CD4-positive, CD25-positive, alpha-beta regulatory T cell (primary cell): ENCODE data around the gene F8. TPM values are rescaled to one million over a fixed set of nuclear protein-coding genes. Genes with fewer than 3 reads are reported as not detected.
A peak's percentile ranks its signal among the peaks of the same experiment; 100 is the strongest.

Experiments used
- ATAC-seq, 2 donors: fragments of 150-1000 bp; cut with Tn5 transposase; one replicate each; pipeline ENCODE4 v1.10.0; 2021; ENCODE audit warnings: low read depth in 2 of 2, moderate number of reproducible peaks in 2 of 2, moderate library complexity in 1 of 2
- DNase-seq, 3 donors: peaks; one replicate each; pipeline versions ENCODE4 v3.0.0 to v3.0.0-alpha.2; 2012 to 2022; ENCODE audit warnings: mixed read lengths in 1 of 3
- H3K27ac ChIP-seq: one replicate; pipeline ENCODE4 v1.7.0; 2013; ENCODE audit warnings: mild to moderate bottlenecking, low read length; ENCODE audit not compliant: insufficient read depth, poor library complexity, severe bottlenecking
- H3K27me3 ChIP-seq: one replicate; pipeline ENCODE4 v1.7.0; 2013; ENCODE audit warnings: low read length; ENCODE audit not compliant: control insufficient read depth, insufficient read depth
- H3K36me3 ChIP-seq: one replicate; pipeline ENCODE4 v1.7.0; 2013; ENCODE audit warnings: mild to moderate bottlenecking, low read length, moderate library complexity; ENCODE audit not compliant: control insufficient read depth, insufficient read depth
- H3K4me1 ChIP-seq: 2 replicates; pipeline ENCODE4 v1.7.0; 2013; ENCODE audit warnings: mild to moderate bottlenecking, low read length; ENCODE audit not compliant: insufficient read depth, control insufficient read depth, poor library complexity, severe bottlenecking
- H3K4me3 ChIP-seq: one replicate; pipeline ENCODE4 v1.7.0; 2013; ENCODE audit warnings: low read depth, mild to moderate bottlenecking, low read length, moderate library complexity
- H3K9me3 ChIP-seq, 2 experiments: 1 replicate in 1 of 2; 2 replicates in 1 of 2; pipeline ENCODE4 v1.7.0; 2013; ENCODE audit warnings: low read length in 2 of 2, mild to moderate bottlenecking in 1 of 2, moderate library complexity in 1 of 2; ENCODE audit not compliant: control insufficient read depth in 2 of 2
- H3K27ac Mint-ChIP-seq, 3 donors: one replicate each; pipeline ENCODE4 v1.8.0; 2020 to 2022; ENCODE audit warnings: mild to moderate bottlenecking in 3 of 3, mixed read lengths in 3 of 3, moderate library complexity in 2 of 3
- H3K27me3 Mint-ChIP-seq: one replicate; pipeline ENCODE4 v1.8.0; 2022; ENCODE audit warnings: mild to moderate bottlenecking, mixed read lengths
- H3K36me3 Mint-ChIP-seq: one replicate; pipeline ENCODE4 v1.8.0; 2020; ENCODE audit warnings: mixed read lengths
- H3K4me1 Mint-ChIP-seq, 4 donors: one replicate each; pipeline ENCODE4 v1.8.0; 2020 to 2022; ENCODE audit warnings: mixed read lengths in 4 of 4, mild to moderate bottlenecking in 1 of 4
- H3K4me3 Mint-ChIP-seq, 4 donors: one replicate each; pipeline ENCODE4 v1.8.0; 2020 to 2022; ENCODE audit warnings: mild to moderate bottlenecking in 4 of 4, mixed read lengths in 4 of 4, moderate library complexity in 3 of 4
- H3K9me3 Mint-ChIP-seq, 7 donors: one replicate each; pipeline ENCODE4 v1.8.0; 2020 to 2022; ENCODE audit warnings: mixed read lengths in 7 of 7, mild to moderate bottlenecking in 3 of 7, moderate library complexity in 2 of 7
- polyA plus RNA-seq, 4 donors: library from polyadenylated mRNA; unstranded; fragments of 300-500 nt; fragmentation: Illumina TruSeq; gene quantifications; one replicate each; pipeline ENCODE4 v1.2.3, GENCODE V29; 2021
- total RNA-seq: library from RNA; stranded (reverse); gene quantifications from one replicate; pipeline ENCODE4 v1.2.3, GENCODE V29; 2022

The F8 gene
- total and polyA plus RNA-seq, 5 donors from 2014 or later = 0.89 to 7.3 (median 4.3) TPM

- Histone ChIP-seq H3K9me3 (no peaks in the 10 kb centered on the region), H3K4me1 (no peaks in the 10 kb centered on the region), H3K36me3 (no peaks in the 10 kb centered on the region), H3K4me3 (no peak overlapping the region), H3K27me3 (no peaks in the 10 kb centered on the region), H3K27ac (no peak overlapping the region)
- Mint-ChIP-seq H3K36me3 (no peaks in the 10 kb centered on the region), H3K27me3 (no peaks in the 10 kb centered on the region), H3K4me1 (peaks cover 4 to 24% (median 11%) of the 10 kb centered on the region in 4 donors), H3K4me3 (no peak overlapping the region), H3K9me3 (no peaks in the 10 kb centered on the region), H3K27ac (no peak overlapping the region)
- ATAC-seq (no peak), DNase-seq (no peak)
Measured at GRCh38 chrX:154795016-154795415, 227.5 kb downstream of the F8 start.

GRCh38 chrX:154793084-154793795 is 229.3 kb downstream of the F8 start:
- Mint-ChIP-seq H3K4me1 (peaks cover 4 to 11% (median 5%) of the 10 kb centered on the region in 4 donors), H3K27ac (no peak overlapping the region), H3K27me3 (no peaks in the 10 kb centered on the region), H3K4me3 (peak overlapping the region in 2 of 4 donors; percentile 2 to 43), H3K9me3 (no peaks in the 10 kb centered on the region), H3K36me3 (no peaks in the 10 kb centered on the region)
- H3K4me1 ChIP-seq = no peaks in the 10 kb centered on the region
- H3K27me3 ChIP-seq = no peaks in the 10 kb centered on the region
- no peak overlapping the region for H3K4me3 ChIP-seq
- no peak overlapping the region for H3K27ac ChIP-seq
- no peaks in the 10 kb centered on the region for H3K36me3 ChIP-seq
- no peak for ATAC-seq
- DNase-seq = no peak
- H3K9me3 ChIP-seq = no peaks in the 10 kb centered on the region

GRCh38 chrX:154791939-154792338 is 230.6 kb downstream of the F8 start:
- Histone ChIP-seq H3K27ac (no peak overlapping the region), H3K27me3 (no peaks in the 10 kb centered on the region), H3K9me3 (no peaks in the 10 kb centered on the region), H3K4me3 (no peak overlapping the region), H3K4me1 (no peaks in the 10 kb centered on the region), H3K36me3 (no peaks in the 10 kb centered on the region)
- Mint-ChIP-seq H3K4me1 (peaks cover 3 to 11% (median 5%) of the 10 kb centered on the region in 4 donors), H3K27me3 (no peaks in the 10 kb centered on the region), H3K9me3 (no peaks in the 10 kb centered on the region), H3K36me3 (peaks cover 2% of the 10 kb centered on the region), H3K4me3 (no peak overlapping the region), H3K27ac (no peak overlapping the region)
- DNase-seq (no peak), ATAC-seq (no peak)

- Mint-ChIP-seq H3K4me3 (no peak overlapping the region), H3K27me3 (no peaks in the 10 kb centered on the region), H3K4me1 (peaks cover 3 to 11% (median 3%) of the 10 kb centered on the region in 4 donors), H3K36me3 (peaks cover 3% of the 10 kb centered on the region), H3K27ac (no peak overlapping the region), H3K9me3 (no peaks in the 10 kb centered on the region)
- H3K27me3 ChIP-seq = no peaks in the 10 kb centered on the region
- H3K27ac ChIP-seq = no peak overlapping the region
- no peaks in the 10 kb centered on the region for H3K36me3 ChIP-seq
- no peak for ATAC-seq
- H3K9me3 ChIP-seq = no peaks in the 10 kb centered on the region
- no peak overlapping the region for H3K4me3 ChIP-seq
- DNase-seq = no peak
- H3K4me1 ChIP-seq = no peaks in the 10 kb centered on the region
Measured at GRCh38 chrX:154791467-154791866, 231.1 kb downstream of the F8 start.

Other genes starting within 250 kb of the F8 start
- 12.9 TPM for gene MPP1, start 217.2 kb downstream of the F8 start, total RNA-seq
- 10 to 100 TPM; 11.3 to 24.0 (median 12.7) TPM for gene MPP1, start 217.2 kb downstream of the F8 start, polyA plus RNA-seq
- gene SMIM9, start 188.1 kb downstream of the F8 start, total RNA-seq = not detected
- not detected for gene SMIM9, start 188.1 kb downstream of the F8 start, polyA plus RNA-seq
- 24.8 TPM for gene F8A1, start 136.4 kb downstream of the F8 start, total RNA-seq
- gene F8A1, start 136.4 kb downstream of the F8 start, polyA plus RNA-seq = 10 to 100 TPM; 17.6 to 50.2 (median 23.9) TPM
- 36.9 TPM for gene FUNDC2, start 4.1 kb upstream of the F8 start, total RNA-seq
- 100 to 1,000 TPM; 165 to 185 (median 174) TPM for gene FUNDC2, start 4.1 kb upstream of the F8 start, polyA plus RNA-seq
- 3.7 TPM for gene CMC4, start 48.4 kb upstream of the F8 start, total RNA-seq
- gene CMC4, start 48.4 kb upstream of the F8 start, polyA plus RNA-seq = 10 to 100 TPM; 17.8 to 22.9 (median 20.5) TPM
- gene MTCP1, start 48.4 kb upstream of the F8 start, total RNA-seq = 16.1 TPM
- 10 to 100 TPM; 23.5 to 30.6 (median 25.7) TPM for gene MTCP1, start 48.4 kb upstream of the F8 start, polyA plus RNA-seq
- gene BRCC3, start 48.8 kb upstream of the F8 start, total RNA-seq = 13.7 TPM
- 10 to 100 TPM; 22.3 to 26.8 (median 25.0) TPM for gene BRCC3, start 48.8 kb upstream of the F8 start, polyA plus RNA-seq
- 22.9 TPM for gene VBP1, start 193.7 kb upstream of the F8 start, total RNA-seq
- gene VBP1, start 193.7 kb upstream of the F8 start, polyA plus RNA-seq = 100 to 1,000 TPM in 1 of 4 donors, 10 to 100 TPM in 3; 81.7 to 101 (median 88.6) TPM
- 6.9 TPM for gene RAB39B, start 241.8 kb upstream of the F8 start, total RNA-seq
- gene RAB39B, start 241.8 kb upstream of the F8 start, polyA plus RNA-seq = 1 to 10 TPM; 6.4 to 10.0 (median 8.4) TPM